DND-41 (cell line): Measurements from ENCODE around the gene EIF2S2.

Experiments used
- ATAC-seq: fragments of 200-7000 bp; cut with Tn5 transposase; 3 replicates; pipeline ENCODE4 v1.9.1; 2021; ENCODE audit warnings: low read depth; ENCODE audit not compliant: insufficient read depth
- DNase-seq: peaks from one replicate; pipeline ENCODE4 v3.0.0-alpha.2; 2020
- H2AFZ ChIP-seq: 2 replicates; pipeline ENCODE4 v1.6.0; 2012; ENCODE audit warnings: low read depth, low read length
- H3K27ac ChIP-seq: 2 replicates; pipeline ENCODE4 v1.5.1; 2012; ENCODE audit warnings: low read length, inconsistent platforms
- H3K27me3 ChIP-seq: fragments of 200-600 bp; sonication (generic); 2 replicates; pipeline ENCODE4 v1.6.0; 2012; ENCODE audit warnings: low read length, mild to moderate bottlenecking, inconsistent platforms; ENCODE audit not compliant: insufficient read depth, poor library complexity
- H3K36me3 ChIP-seq: 2 replicates; pipeline ENCODE4 v1.5.1; 2012; ENCODE audit warnings: low read length, inconsistent platforms; ENCODE audit not compliant: insufficient read depth
- H3K4me1 ChIP-seq: 2 replicates; pipeline ENCODE4 v1.5.1; 2012; ENCODE audit warnings: mild to moderate bottlenecking, low read length; ENCODE audit not compliant: insufficient read depth
- H3K4me2 ChIP-seq: 2 replicates; pipeline ENCODE4 v1.6.0; 2012; ENCODE audit warnings: mild to moderate bottlenecking, moderate library complexity, low read length, inconsistent platforms; ENCODE audit not compliant: insufficient read depth
- H3K4me3 ChIP-seq, 2 experiments: fragments of 200-600 bp in 1 of 2; shearing (Covaris generic) in 1 of 2; 2 replicates each; pipeline ENCODE4 v1.5.1; 2012 to 2016; ENCODE audit warnings: inconsistent platforms in 2 of 2, low read length in 2 of 2, mild to moderate bottlenecking in 2 of 2, low read depth in 1 of 2, moderate library complexity in 1 of 2
- H3K79me2 ChIP-seq: 2 replicates; pipeline ENCODE4 v1.6.0; 2012; ENCODE audit warnings: low read length, inconsistent platforms; ENCODE audit not compliant: insufficient read depth
- H3K9ac ChIP-seq: 2 replicates; pipeline ENCODE4 v1.6.0; 2012; ENCODE audit warnings: low read depth, mild to moderate bottlenecking, inconsistent platforms, low read length, moderate library complexity
- H3K9me3 ChIP-seq: 2 replicates; pipeline ENCODE4 v1.5.1; 2012; ENCODE audit warnings: low read length, moderate library complexity, mild to moderate bottlenecking, inconsistent platforms; ENCODE audit not compliant: insufficient read depth, severe bottlenecking
- H4K20me1 ChIP-seq: 2 replicates; pipeline ENCODE4 v1.6.0; 2012; ENCODE audit warnings: low read length; ENCODE audit not compliant: insufficient read depth
- EZH2 ChIP-seq: IDR thresholded peaks from 3 replicates; pipeline ENCODE4 v1.6.1; 2012; ENCODE audit warnings: borderline replicate concordance, low read depth, mild to moderate bottlenecking, moderate library complexity, low read length, inconsistent platforms; ENCODE audit not compliant: severe bottlenecking
- TF ChIP-seq, protein P1 (sequence below): IDR thresholded peaks from 2 replicates; pipeline ENCODE4 v1.5.1; 2012; ENCODE audit warnings: borderline replicate concordance, low read length, moderate library complexity, mild to moderate bottlenecking; ENCODE audit not compliant: poor library complexity, severe bottlenecking; ENCODE audit errors: extremely low read depth

EIF2S2 gene

DNA sequence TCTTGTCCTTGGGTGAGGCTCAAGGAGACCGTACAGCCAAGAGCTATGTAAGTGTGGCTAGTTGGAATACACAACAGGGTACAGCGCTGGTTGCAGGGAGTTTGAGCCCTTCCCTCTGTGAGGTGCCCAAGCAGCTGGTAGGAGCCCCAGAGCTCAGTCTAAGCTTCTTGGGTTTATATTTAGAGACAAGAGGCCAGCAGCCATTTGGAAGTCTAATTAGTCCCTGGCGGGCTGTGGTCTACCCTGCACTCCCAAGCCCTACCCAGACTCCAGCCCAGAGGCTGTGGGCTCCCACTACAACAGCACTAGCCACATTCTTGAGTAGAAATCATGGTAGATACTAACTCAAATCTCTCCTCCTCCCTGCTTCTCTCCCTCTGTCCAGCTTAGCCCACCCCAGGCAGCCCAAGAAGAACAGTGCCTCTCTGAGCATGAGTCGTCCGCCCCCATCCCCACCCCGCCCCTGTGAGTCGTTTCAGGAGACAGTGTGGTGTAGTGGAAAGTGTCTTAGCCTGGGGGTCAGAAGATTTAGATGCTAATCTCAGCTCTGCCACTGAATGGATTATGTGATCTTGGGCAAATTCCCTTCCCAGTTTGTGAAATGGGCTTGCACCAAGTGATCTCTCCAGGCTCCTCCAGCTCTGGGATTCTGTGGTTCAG is 37.8 kb downstream of the EIF2S2 start:
- H3K27ac ChIP-seq: no peak overlapping the region
- H3K4me2 ChIP-seq: no peak overlapping the region
- DNase-seq: no peak
- H3K9ac ChIP-seq: no peak overlapping the region
- H3K4me3 ChIP-seq: no peak overlapping the region
- H3K79me2 ChIP-seq: peaks cover 79% of the 10 kb centered on the region
- H2AFZ ChIP-seq: no peak overlapping the region
- H3K36me3 ChIP-seq: peaks cover 95% of the 10 kb centered on the region
- no peak for ATAC-seq
- H3K27me3 ChIP-seq: no peaks in the 10 kb centered on the region
- no peaks in the 10 kb centered on the region for H3K9me3 ChIP-seq
- no peak for TF ChIP-seq EZH2
- TF ChIP-seq, protein P1, sequence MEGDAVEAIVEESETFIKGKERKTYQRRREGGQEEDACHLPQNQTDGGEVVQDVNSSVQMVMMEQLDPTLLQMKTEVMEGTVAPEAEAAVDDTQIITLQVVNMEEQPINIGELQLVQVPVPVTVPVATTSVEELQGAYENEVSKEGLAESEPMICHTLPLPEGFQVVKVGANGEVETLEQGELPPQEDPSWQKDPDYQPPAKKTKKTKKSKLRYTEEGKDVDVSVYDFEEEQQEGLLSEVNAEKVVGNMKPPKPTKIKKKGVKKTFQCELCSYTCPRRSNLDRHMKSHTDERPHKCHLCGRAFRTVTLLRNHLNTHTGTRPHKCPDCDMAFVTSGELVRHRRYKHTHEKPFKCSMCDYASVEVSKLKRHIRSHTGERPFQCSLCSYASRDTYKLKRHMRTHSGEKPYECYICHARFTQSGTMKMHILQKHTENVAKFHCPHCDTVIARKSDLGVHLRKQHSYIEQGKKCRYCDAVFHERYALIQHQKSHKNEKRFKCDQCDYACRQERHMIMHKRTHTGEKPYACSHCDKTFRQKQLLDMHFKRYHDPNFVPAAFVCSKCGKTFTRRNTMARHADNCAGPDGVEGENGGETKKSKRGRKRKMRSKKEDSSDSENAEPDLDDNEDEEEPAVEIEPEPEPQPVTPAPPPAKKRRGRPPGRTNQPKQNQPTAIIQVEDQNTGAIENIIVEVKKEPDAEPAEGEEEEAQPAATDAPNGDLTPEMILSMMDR: no peak
- no peaks in the 10 kb centered on the region for H3K4me1 ChIP-seq
- H4K20me1 ChIP-seq: peaks cover 94% of the 10 kb centered on the region

DNA sequence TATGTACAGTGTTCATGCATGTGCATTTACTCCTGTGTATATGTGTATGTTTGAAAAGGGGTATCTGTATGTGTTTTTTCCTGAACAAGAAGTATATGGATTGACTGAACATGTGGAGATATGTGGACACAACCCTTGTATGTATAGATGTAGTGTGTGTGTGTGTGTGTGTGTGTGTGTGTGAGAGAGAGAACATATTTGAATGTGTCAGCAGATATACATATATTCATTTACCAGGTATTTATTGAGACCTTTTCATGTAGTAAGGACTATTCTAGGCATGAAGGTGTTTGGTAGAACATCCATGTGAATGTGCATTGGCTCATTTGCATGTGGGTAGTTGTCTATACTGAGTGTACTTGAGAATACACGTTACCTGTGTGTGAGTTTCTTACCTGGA is 39.3 kb downstream of the EIF2S2 start:
- no peak overlapping the region for H3K27ac ChIP-seq
- H3K36me3 ChIP-seq: peaks cover 88% of the 10 kb centered on the region
- peaks cover 84% of the 10 kb centered on the region for H3K79me2 ChIP-seq
- H3K9me3 ChIP-seq: no peaks in the 10 kb centered on the region
- H3K4me2 ChIP-seq: no peak overlapping the region
- H3K27me3 ChIP-seq: no peaks in the 10 kb centered on the region
- no peak overlapping the region for H3K4me3 ChIP-seq
- no peak overlapping the region for H2AFZ ChIP-seq
- DNase-seq: no peak
- no peak for TF ChIP-seq EZH2
- TF ChIP-seq, protein P1: no peak
- no peaks in the 10 kb centered on the region for H3K4me1 ChIP-seq
- peaks cover 94% of the 10 kb centered on the region for H4K20me1 ChIP-seq
- ATAC-seq: no peak
- H3K9ac ChIP-seq: no peak overlapping the region

DNA sequence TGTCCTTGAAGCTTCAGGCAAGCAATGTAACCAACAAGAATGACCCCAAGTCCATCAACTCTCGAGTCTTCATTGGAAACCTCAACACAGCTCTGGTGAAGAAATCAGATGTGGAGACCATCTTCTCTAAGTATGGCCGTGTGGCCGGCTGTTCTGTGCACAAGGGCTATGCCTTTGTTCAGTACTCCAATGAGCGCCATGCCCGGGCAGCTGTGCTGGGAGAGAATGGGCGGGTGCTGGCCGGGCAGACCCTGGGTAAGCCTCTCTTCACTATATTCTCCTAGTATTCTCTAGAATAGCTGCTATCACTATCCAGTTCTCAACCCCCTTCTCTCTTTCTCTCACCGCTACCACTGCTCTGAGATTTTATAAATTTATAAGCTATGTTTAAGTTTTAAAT is 40.0 kb downstream of the EIF2S2 start:
- Histone ChIP-seq H3K36me3 (peaks cover 81% of the 10 kb centered on the region), H3K4me2 (no peak overlapping the region), H3K9ac (no peak overlapping the region), H3K9me3 (no peaks in the 10 kb centered on the region), H2AFZ (no peak overlapping the region), H3K27ac (no peak overlapping the region), H3K4me1 (no peaks in the 10 kb centered on the region), H3K4me3 (no peak overlapping the region), H3K27me3 (no peaks in the 10 kb centered on the region), H3K79me2 (peaks cover 89% of the 10 kb centered on the region), H4K20me1 (peaks cover 88% of the 10 kb centered on the region)
- TF ChIP-seq EZH2: no peak
- TF ChIP-seq, protein P1: no peak
- ATAC-seq: no peak
- DNase-seq: no peak

DNA sequence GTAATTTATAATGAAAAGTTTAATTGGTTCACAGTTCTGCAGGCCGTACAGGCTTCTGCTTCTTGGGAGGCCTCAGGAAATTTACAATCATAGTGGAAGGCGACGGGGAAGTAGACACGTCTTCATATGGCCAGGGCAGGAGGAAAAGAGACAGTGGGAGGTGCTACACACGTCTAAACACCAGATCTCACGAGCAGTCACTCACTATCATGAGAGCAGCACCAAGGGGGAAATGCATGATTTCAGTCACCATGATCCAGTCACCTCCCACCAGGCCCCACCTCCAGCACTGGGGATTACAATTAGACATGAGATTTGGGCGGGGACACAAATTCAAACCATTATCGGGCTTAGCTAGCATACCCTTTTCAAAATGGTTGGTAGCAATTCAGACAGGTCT is 41.2 kb downstream of the EIF2S2 start:
- ATAC-seq: no peak
- peaks cover 73% of the 10 kb centered on the region for H3K36me3 ChIP-seq
- TF ChIP-seq, protein P1: no peak
- TF ChIP-seq EZH2: no peak
- H3K79me2 ChIP-seq: peaks cover 95% of the 10 kb centered on the region
- no peak overlapping the region for H3K4me3 ChIP-seq
- no peak overlapping the region for H3K4me2 ChIP-seq
- H3K9me3 ChIP-seq: no peaks in the 10 kb centered on the region
- no peaks in the 10 kb centered on the region for H3K27me3 ChIP-seq
- no peak overlapping the region for H2AFZ ChIP-seq
- no peak overlapping the region for H3K9ac ChIP-seq
- H3K4me1 ChIP-seq: no peaks in the 10 kb centered on the region
- DNase-seq: no peak
- H3K27ac ChIP-seq: no peak overlapping the region
- H4K20me1 ChIP-seq: peaks cover 83% of the 10 kb centered on the region
